Measurements from ENCODE around the gene RNF166. TPM values are rescaled to one million over a fixed set of nuclear protein-coding genes. Genes with fewer than 3 reads are reported as not detected.

Gene RNF166
- polyA plus RNA-seq, 1 donor from 2014 or later = 34.4 TPM

- Histone ChIP-seq H3K4me3 (ENCODE audit: low read length) (no peak overlapping the region), H3K79me2 (replicated peaks; ENCODE audit: insufficient read depth, low read length) (no peaks in the 10 kb centered on the region), H2AFZ (ENCODE audit: low read depth, low read length) (no peak overlapping the region), H3K4me2 (ENCODE audit: low read length) (no peak overlapping the region), H3K9me3 (ENCODE audit: low read length) (no peaks in the 10 kb centered on the region), H3K9ac (ENCODE audit: low read length) (no peak overlapping the region), H3K9me2 (ENCODE audit: insufficient read depth, low read length) (no peaks in the 10 kb centered on the region), H3F3A (ENCODE audit: insufficient read depth, low read length, poor library complexity, severe bottlenecking) (no peaks in the 10 kb centered on the region), H3K27ac (ENCODE audit: low read length) (no peak overlapping the region), H4K20me1 (ENCODE audit: insufficient read depth) (no peaks in the 10 kb centered on the region), H3K27me3 (ENCODE audit: insufficient read depth, low read depth, low read length) (peaks cover 15% of the 10 kb centered on the region), H3K36me3 (ENCODE audit: insufficient read depth, low read length) (no peaks in the 10 kb centered on the region)
- TF ChIP-seq POLR2AphosphoS5 (IDR thresholded peaks at IDR 0.05) (no peak), RAD21 (conservative IDR thresholded peaks at IDR 0.05) (no peak), EZH2 (IDR thresholded peaks at IDR 0.05; ENCODE audit: borderline replicate concordance, insufficient read depth, low read length, poor library complexity, severe bottlenecking) (no peak), CTCF (IDR thresholded peaks at IDR 0.05; ENCODE audit: poor library complexity, severe bottlenecking) (no peak)
These were observed 25.6 kb downstream of the RNF166 start for GRCh38 chr16:88680554-88681083.

DNA sequence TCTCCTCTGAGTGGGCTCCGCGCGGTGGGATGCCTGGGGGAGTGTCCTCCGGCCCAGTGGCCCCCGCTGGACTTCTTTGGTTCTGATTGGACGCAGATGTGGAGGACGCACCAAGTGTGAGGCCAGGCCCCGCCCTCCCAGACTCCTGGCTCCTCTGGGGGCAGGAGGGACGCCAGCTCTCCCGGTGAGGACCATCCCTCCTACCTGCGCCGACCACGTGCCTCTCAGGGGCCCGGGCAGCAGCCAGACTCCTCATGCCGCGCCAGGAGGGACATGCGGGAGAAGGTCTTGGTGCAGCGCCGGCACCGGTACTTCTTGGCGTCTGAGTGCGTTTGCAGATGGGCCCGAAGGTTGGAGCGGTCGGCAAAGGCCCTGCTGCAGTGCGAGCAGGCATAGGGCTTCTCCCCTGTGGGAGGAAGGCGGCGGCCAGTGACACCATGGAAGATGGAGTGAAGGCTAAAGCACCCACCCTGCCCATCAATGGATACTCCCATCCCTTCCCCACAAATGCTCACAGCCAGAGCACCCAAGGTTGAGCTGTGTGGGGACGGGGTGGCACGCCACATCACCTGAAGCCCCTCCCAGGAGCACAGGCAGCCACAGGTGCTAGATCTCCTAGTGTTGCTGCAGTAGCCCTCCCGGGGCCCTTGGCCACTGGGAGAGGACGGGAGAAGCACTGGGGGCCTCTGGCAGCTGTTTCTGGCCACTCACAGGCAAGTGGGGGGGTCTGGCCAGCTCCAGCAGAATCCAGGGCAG is 27.8 kb downstream of the RNF166 start:
- H2AFZ ChIP-seq (ENCODE audit: low read depth, low read length) = no peak overlapping the region
- TF ChIP-seq POLR2AphosphoS5 (IDR thresholded peaks at IDR 0.05) = no peak
- TF ChIP-seq CTCF (IDR thresholded peaks at IDR 0.05; ENCODE audit: poor library complexity, severe bottlenecking) = no peak
- TF ChIP-seq REST (IDR thresholded peaks at IDR 0.05; ENCODE audit: borderline replicate concordance) = no peak
- no peak for TF ChIP-seq EZH2 (IDR thresholded peaks at IDR 0.05; ENCODE audit: borderline replicate concordance, insufficient read depth, low read length, poor library complexity, severe bottlenecking)
- no peak for TF ChIP-seq EP300 (conservative IDR thresholded peaks at IDR 0.05; ENCODE audit: poor library complexity, severe bottlenecking)
- TF ChIP-seq RAD21 (conservative IDR thresholded peaks at IDR 0.05) = no peak
- no peak for TF ChIP-seq SMC3 (conservative IDR thresholded peaks at IDR 0.05; ENCODE audit: poor library complexity)
- no peak for TF ChIP-seq TAF1 (IDR thresholded peaks at IDR 0.05; ENCODE audit: low read depth)
- TF ChIP-seq MXI1 (conservative IDR thresholded peaks at IDR 0.05; ENCODE audit: poor library complexity, severe bottlenecking) = no peak
- H3K9me2 ChIP-seq (ENCODE audit: insufficient read depth, low read length) = no peaks in the 10 kb centered on the region
- no peaks in the 10 kb centered on the region for H3K36me3 ChIP-seq (ENCODE audit: insufficient read depth, low read length)
- no peaks in the 10 kb centered on the region for H3F3A ChIP-seq (ENCODE audit: insufficient read depth, low read length, poor library complexity, severe bottlenecking)
- H3K79me2 ChIP-seq (replicated peaks; ENCODE audit: insufficient read depth, low read length) = no peaks in the 10 kb centered on the region
- H4K20me1 ChIP-seq (ENCODE audit: insufficient read depth) = no peaks in the 10 kb centered on the region
- H3K4me3 ChIP-seq (ENCODE audit: low read length) = no peak overlapping the region
- H3K9ac ChIP-seq (ENCODE audit: low read length) = no peak overlapping the region
- no peak overlapping the region for H3K27ac ChIP-seq (ENCODE audit: low read length)
- H3K4me2 ChIP-seq (ENCODE audit: low read length) = no peak overlapping the region
- no peaks in the 10 kb centered on the region for H3K9me3 ChIP-seq (ENCODE audit: low read length)
- no peaks in the 10 kb centered on the region for H3K27me3 ChIP-seq (ENCODE audit: insufficient read depth, low read depth, low read length)

Measured in neural cell (in vitro differentiated cells).